Stimulated activated CD8-positive, alpha-beta memory T cell treated with anti-CD3 and anti-CD28 coated beads, Interleukin-2, amount 100 ng/mL, for 48 hours (primary cell): ENCODE results near the gene ABL2.
"Not testable (repeated sequence)": the region's sequence is repeated elsewhere in the genome, so short reads cannot be mapped to it uniquely, and the experiment has no call there.

Source experiments
- DNase-seq, 2 donors: peaks; one replicate each; pipeline ENCODE4 v3.0.0-alpha.2; 2020; ENCODE audit warnings: low read depth in 2 of 2

ABL2 gene

GRCh38 chr1:179135707-179136106, 93.8 kb downstream of the ABL2 start:
- not testable (repeated sequence) for DNase-seq

GRCh38 chr1:179135168-179135567, 94.3 kb downstream of the ABL2 start:
- not testable (repeated sequence) for DNase-seq

- DNase-seq, result no peak
These were observed 99.6 kb downstream of the ABL2 start for GRCh38 chr1:179129702-179130473.

- no peak for DNase-seq
These were observed 101.0 kb downstream of the ABL2 start for GRCh38 chr1:179128520-179128919.

- DNase-seq, result no peak
These were observed 102.1 kb downstream of the ABL2 start for GRCh38 chr1:179127163-179127895.

GRCh38 chr1:179126338-179127060, 103.0 kb downstream of the ABL2 start:
- DNase-seq, result no peak

- no peak for DNase-seq
These were observed 104.6 kb downstream of the ABL2 start for GRCh38 chr1:179124873-179125272.

GRCh38 chr1:179121159-179121938, 108.1 kb downstream of the ABL2 start:
- peak in 1 of 2 donors; percentile 8 for DNase-seq

GRCh38 chr1:179120736-179121135, 108.7 kb downstream of the ABL2 start:
- no peak for DNase-seq

- no peak for DNase-seq
These were observed 110.0 kb downstream of the ABL2 start for GRCh38 chr1:179119513-179119912.

GRCh38 chr1:179115181-179115580, 114.3 kb downstream of the ABL2 start:
- DNase-seq, result no peak

- DNase-seq, result no peak
These were observed 120.8 kb downstream of the ABL2 start for GRCh38 chr1:179108644-179109043.

GRCh38 chr1:179107706-179108629, 121.5 kb downstream of the ABL2 start:
- no peak for DNase-seq

- DNase-seq, result no peak
These were observed 124.1 kb downstream of the ABL2 start for GRCh38 chr1:179105393-179105792.

- DNase-seq, result no peak
These were observed 124.7 kb downstream of the ABL2 start for GRCh38 chr1:179104611-179105250.

GRCh38 chr1:179103999-179104398, 125.5 kb downstream of the ABL2 start:
- no peak for DNase-seq

- DNase-seq, result no peak
These were observed 127.9 kb downstream of the ABL2 start for GRCh38 chr1:179101566-179101965.

- DNase-seq, result no peak
These were observed 129.6 kb downstream of the ABL2 start for GRCh38 chr1:179099891-179100290.

GRCh38 chr1:179095924-179096323, 133.6 kb downstream of the ABL2 start:
- no peak for DNase-seq

- no peak for DNase-seq
These were observed 134.1 kb downstream of the ABL2 start for GRCh38 chr1:179095377-179095776.
